Sigmoid colon (tissue), 7 donors: Measurements from ENCODE around the gene RNF208. TPM values are rescaled to one million over a fixed set of nuclear protein-coding genes. Genes with fewer than 3 reads are reported as not detected.

Experiments used
- DNase-seq: peaks from one replicate; pipeline ENCODE4 v3.0.0-alpha.2; 2019
- H3K27ac ChIP-seq, 4 donors: fragments of 200-600 bp; sonication (generic); one replicate each; pipeline ENCODE4 v1.5.1; 2016 to 2019; ENCODE audit warnings: mild to moderate bottlenecking in 1 of 4
- H3K27me3 ChIP-seq, 3 donors: fragments of 200-600 bp; sonication (generic); one replicate each; pipeline ENCODE4 v1.5.1; 2019; ENCODE audit warnings: mild to moderate bottlenecking in 1 of 3
- H3K36me3 ChIP-seq, 4 donors: fragments of 200-600 bp; sonication (generic); one replicate each; pipeline ENCODE4 v1.5.1; 2016 to 2019
- H3K4me1 ChIP-seq, 4 donors: fragments of 200-600 bp; sonication (generic); one replicate each; pipeline ENCODE4 v1.5.1; 2017 to 2019
- H3K4me3 ChIP-seq, 4 donors: fragments of 200-600 bp; sonication (generic); one replicate each; pipeline ENCODE4 v1.5.1; 2017 to 2019; ENCODE audit warnings: mild to moderate bottlenecking in 2 of 4, moderate library complexity in 1 of 4
- H3K9me3 ChIP-seq, 4 donors: fragments of 200-600 bp in 3 of 4; sonication (generic) in 3 of 4; one replicate each; pipeline versions ENCODE4 v1.5.1 to v1.6.1; 2013 to 2019
- CTCF ChIP-seq, 4 experiments: fragments of 450-650 bp in 3 of 4; fragments of 200-600 bp in 1 of 4; IDR thresholded peaks; one replicate each; pipeline ENCODE4 v1.5.1; 2016 to 2019; ENCODE audit warnings: antibody characterized with exemption in 4 of 4, mild to moderate bottlenecking in 3 of 4, moderate library complexity in 2 of 4
- EP300 ChIP-seq, 4 donors: sonication (generic); formaldehyde crosslinking; IDR thresholded peaks; one replicate each; pipeline ENCODE4 v1.6.1; 2017; ENCODE audit warnings: antibody characterized with exemption in 4 of 4
- POLR2A ChIP-seq, 2 donors: fragments of 450-650 bp; IDR thresholded peaks; one replicate each; pipeline ENCODE4 v1.6.1; 2016; ENCODE audit warnings: antibody characterized with exemption in 2 of 2, mild to moderate bottlenecking in 2 of 2, moderate library complexity in 2 of 2
- POLR2AphosphoS5 ChIP-seq, 4 donors: sonication (generic); formaldehyde crosslinking; IDR thresholded peaks; one replicate each; pipeline ENCODE4 v1.6.1; 2017; ENCODE audit warnings: antibody characterized with exemption in 4 of 4
- WGBS, 2 donors: extraction: QIAGEN DNeasy Blood & Tissue Kit; methylation state at CpG; one replicate each; pipeline ENCODE4 v1.1.7; 2013; 5-methylcytosine and 5-hydroxymethylcytosine counted together
- intact Hi-C: fragments of 100-400 bp; cut with DNase I; formaldehyde crosslinking; loops from one replicate; pipeline ENCODE4 v1.15.1; 2023
- polyA plus RNA-seq, 3 donors: library from polyadenylated mRNA; stranded (reverse); fragments of 200-250 nt; gene quantifications; one replicate each; pipeline ENCODE4 v1.2.3, GENCODE V29; 2013
- total RNA-seq, 4 donors: library from RNA; depleted of rRNA; stranded (reverse); fragments of >200 nt; gene quantifications; one replicate each; pipeline ENCODE4 v1.1.0, GENCODE V29; 2016
- donor health status: healthy with polysubstance abuse.
- donor health status: Bipolar disorder and iron deficiency.
- donor health status: healthy.

The RNF208 gene
- total and polyA plus RNA-seq, 7 donors: 0.54 to 8.8 (median 3.4) TPM; not detected in 1

GRCh38 chr9:137211532-137211931 lies 10.5 kb downstream of the RNF208 start:
- Histone ChIP-seq H3K4me3 (no peak overlapping the region), H3K9me3 (no peaks in the 10 kb centered on the region), H3K27me3 (no peaks in the 10 kb centered on the region), H3K27ac (no peak overlapping the region), H3K36me3 (peaks cover 0 to 23% (median 0%) of the 10 kb centered on the region in 4 donors), H3K4me1 (peaks cover 0 to 7% (median 7%) of the 10 kb centered on the region in 4 donors)
- WGBS, 2 donors: 86 to 91% methylated on average over 13 of the region's 13 CpGs
- no peak for DNase-seq
- intact Hi-C loops: no loop called here
- no peak for TF ChIP-seq POLR2A (IDR thresholded peaks at IDR 0.05)
- TF ChIP-seq POLR2AphosphoS5 (IDR thresholded peaks at IDR 0.05): no peak

DNA sequence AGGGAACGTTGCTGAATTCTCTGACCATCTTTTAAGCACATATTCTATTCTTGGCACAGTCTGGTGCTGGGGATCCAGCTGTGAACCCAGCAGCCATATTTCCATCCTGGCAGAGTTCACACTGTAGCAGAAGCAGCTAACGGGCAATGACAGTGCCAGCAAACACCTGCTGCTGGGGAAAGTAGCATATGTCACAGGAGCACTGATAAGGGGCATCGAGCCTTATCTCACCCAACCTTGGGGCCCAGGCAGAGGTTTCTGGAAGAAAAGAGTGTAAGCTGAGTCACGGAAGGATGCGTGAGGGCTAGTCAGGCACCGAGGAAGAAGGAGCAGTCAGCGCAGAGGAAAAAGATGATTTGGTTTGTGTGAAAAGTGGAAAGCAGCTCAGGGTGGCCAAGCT lies 15.4 kb downstream of the RNF208 start:
- Histone ChIP-seq H3K9me3 (no peaks in the 10 kb centered on the region), H3K4me1 (peaks cover 0 to 50% (median 48%) of the 10 kb centered on the region in 4 donors), H3K27ac (no peak overlapping the region), H3K27me3 (no peaks in the 10 kb centered on the region), H3K4me3 (peak overlapping the region in 2 of 4 donors; percentile 93 to 99), H3K36me3 (peaks cover 0 to 8% (median 0%) of the 10 kb centered on the region in 4 donors)
- DNase-seq: no peak
- 65 to 85% methylated on average over 7 of the region's 7 CpGs for WGBS, 2 donors
- TF ChIP-seq EP300 (IDR thresholded peaks at IDR 0.05): no peak
- no peak for TF ChIP-seq POLR2A (IDR thresholded peaks at IDR 0.05)
- TF ChIP-seq POLR2AphosphoS5 (IDR thresholded peaks at IDR 0.05): no peak
- no peak for TF ChIP-seq CTCF (IDR thresholded peaks at IDR 0.05)
- intact Hi-C loops: loop anchor here (5.0 kb wide), 1 partner anchor 46 kb away; the partner anchor contains the start of gene STPG3

- intact Hi-C loops: loop anchor here (2.0 to 5.0 kb wide), 2 partner anchors 17 to 47 kb away; partner anchors contain the start of genes ANAPC2, SSNA1 and STPG3
- TF ChIP-seq EP300 (IDR thresholded peaks at IDR 0.05): no peak
- TF ChIP-seq POLR2AphosphoS5 (IDR thresholded peaks at IDR 0.05): peak; percentile 91 to 96 (median 94)
- TF ChIP-seq POLR2A (IDR thresholded peaks at IDR 0.05): peak; percentile 46 to 51
- no peak for TF ChIP-seq CTCF (IDR thresholded peaks at IDR 0.05)
- DNase-seq: peak; percentile 94
- H3K4me1 ChIP-seq: peaks cover 0 to 58% (median 54%) of the 10 kb centered on the region in 4 donors
- WGBS, 2 donors: 0% methylated on average over 98 of the region's 98 CpGs
- H3K9me3 ChIP-seq: no peaks in the 10 kb centered on the region
- H3K27ac ChIP-seq: peak within 1 kb of the TSS; percentile 79 to 90 (median 86)
- no peaks in the 10 kb centered on the region for H3K27me3 ChIP-seq
- H3K4me3 ChIP-seq: peak within 1 kb of the TSS; percentile 66 to 99 (median 88)
- peaks cover 0 to 8% (median 0%) of the 10 kb centered on the region in 4 donors for H3K36me3 ChIP-seq
Observed at GRCh38 chr9:137205126-137206069, 16.6 kb downstream of the RNF208 start, which contains the start of the genes NDOR1 and TMEM203. Gene NDOR1 (plus strand): TSS chr9:137205700. CDS start chr9:137205778, 78 bp downstream. Gene TMEM203 (minus strand): TSS chr9:137205648. CDS start chr9:137205414, 234 bp downstream.

DNA sequence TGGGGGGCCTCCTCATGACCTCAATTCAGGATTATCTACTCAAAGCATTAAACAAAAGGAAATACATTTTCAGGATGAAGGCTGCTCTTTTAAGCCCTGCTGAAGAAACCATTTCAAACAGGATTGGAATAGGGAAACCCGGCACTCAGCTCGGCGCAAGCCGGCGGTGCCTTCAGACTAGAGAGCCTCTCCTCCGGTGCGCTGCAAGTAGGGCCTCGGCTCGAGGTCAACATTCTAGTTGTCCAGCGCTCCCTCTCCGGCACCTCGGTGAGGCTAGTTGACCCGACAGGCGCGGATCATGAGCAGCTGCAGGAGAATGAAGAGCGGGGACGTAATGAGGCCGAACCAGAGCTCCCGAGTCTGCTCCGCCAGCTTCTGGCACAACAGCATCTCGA lies 17.3 kb downstream of the RNF208 start:
- Histone ChIP-seq H3K27me3 (no peaks in the 10 kb centered on the region), H3K9me3 (no peaks in the 10 kb centered on the region), H3K27ac (peak overlapping the region; percentile 79 to 90 (median 86)), H3K4me1 (peaks cover 0 to 59% (median 56%) of the 10 kb centered on the region in 4 donors), H3K4me3 (peak overlapping the region; percentile 66 to 99 (median 88)), H3K36me3 (peaks cover 0 to 8% (median 0%) of the 10 kb centered on the region in 4 donors)
- DNase-seq: no peak
- TF ChIP-seq POLR2A (IDR thresholded peaks at IDR 0.05): no peak
- 4 to 16% methylated on average over 21 of the region's 21 CpGs for WGBS, 2 donors
- intact Hi-C loops: loop anchor here (2.0 to 5.0 kb wide), 2 partner anchors 16 to 48 kb away; partner anchors contain the start of genes ANAPC2, SSNA1 and STPG3

- peaks cover 0 to 3% (median 0%) of the 10 kb centered on the region in 4 donors for H3K36me3 ChIP-seq
- WGBS, 2 donors: 83 to 91% methylated on average over 8 of the region's 8 CpGs
- DNase-seq: no peak
- intact Hi-C loops: no loop called here
- TF ChIP-seq POLR2AphosphoS5 (IDR thresholded peaks at IDR 0.05) (no peak), CTCF (IDR thresholded peaks at IDR 0.05) (no peak), POLR2A (IDR thresholded peaks at IDR 0.05) (no peak), EP300 (IDR thresholded peaks at IDR 0.05) (no peak)
- H3K4me1 ChIP-seq: peaks cover 0 to 77% (median 73%) of the 10 kb centered on the region in 4 donors
- no peaks in the 10 kb centered on the region for H3K9me3 ChIP-seq
- H3K4me3 ChIP-seq: no peak overlapping the region
- H3K27ac ChIP-seq: no peak overlapping the region
- H3K27me3 ChIP-seq: no peaks in the 10 kb centered on the region
Observed at GRCh38 chr9:137202966-137203365, 19.1 kb downstream of the RNF208 start.
